HL-60 (cell line): ENCODE data around the gene CRMP1.

ENCODE experiments used
- CTCF ChIP-seq: IDR thresholded peaks from one replicate; pipeline ENCODE4 v1.5.1; 2011; ENCODE audit warnings: low read length, control low read depth, inconsistent platforms; ENCODE audit not compliant: insufficient read depth
- GABPA ChIP-seq: IDR thresholded peaks from 2 replicates; pipeline ENCODE4 v1.6.1; 2012; ENCODE audit warnings: low read depth
- POLR2AphosphoS5 ChIP-seq: IDR thresholded peaks from 2 replicates; pipeline ENCODE4 v1.6.1; 2012; ENCODE audit warnings: low read depth
- REST ChIP-seq: IDR thresholded peaks from 2 replicates; pipeline ENCODE4 v1.6.1; 2012; ENCODE audit warnings: low read depth; ENCODE audit not compliant: insufficient replicate concordance
- SPI1 ChIP-seq: IDR thresholded peaks from 2 replicates; pipeline ENCODE4 v1.6.1; 2012; ENCODE audit warnings: low read depth, mild to moderate bottlenecking, borderline replicate concordance

GRCh38 chr4:5836943-5837342 is 55.9 kb downstream of the CRMP1 start:
- no peak for TF ChIP-seq CTCF
- TF ChIP-seq SPI1, result no peak
- TF ChIP-seq REST, result no peak
- no peak for TF ChIP-seq GABPA
- no peak for TF ChIP-seq POLR2AphosphoS5
